NCI-H146 treated with DMSO at 0.1 percent for 48 hours (cell line): Measurements from ENCODE around the gene CTCFL.
A peak's percentile ranks its signal among the peaks of the same experiment; 100 is the strongest.

Source experiments
- DNase-seq: peaks from one replicate; lab custom pipeline; 2025; ENCODE audit not compliant: unreplicated experiment; lab: John Stamatoyannopoulos, UW

The CTCFL gene

GRCh38 chr20:57560554-57561355 lies 35.8 kb upstream of the CTCFL start, which contains the start of gene PCK1:
TSS of gene PCK1 (plus strand) at chr20:57561110. CDS start at chr20:57561412, 302 bp downstream.
- DNase-seq = peak; percentile 87

GRCh38 chr20:57559658-57560553 lies 35.0 kb upstream of the CTCFL start:
- DNase-seq = no peak

- DNase-seq = no peak
Measured at GRCh38 chr20:57559289-57559634, 34.3 kb upstream of the CTCFL start.

GRCh38 chr20:57558614-57559288 lies 33.8 kb upstream of the CTCFL start:
- no peak for DNase-seq

- no peak for DNase-seq
Measured at GRCh38 chr20:57557926-57558613, 33.1 kb upstream of the CTCFL start.

GRCh38 chr20:57556980-57557274 lies 32.0 kb upstream of the CTCFL start:
- no peak for DNase-seq

GRCh38 chr20:57555457-57556184 lies 30.7 kb upstream of the CTCFL start:
- DNase-seq = no peak

- peak; percentile 26 for DNase-seq
Measured at GRCh38 chr20:57553376-57554018, 28.6 kb upstream of the CTCFL start.

GRCh38 chr20:57552471-57552870 lies 27.5 kb upstream of the CTCFL start:
- DNase-seq = no peak

GRCh38 chr20:57548177-57549058 lies 23.5 kb upstream of the CTCFL start:
- no peak for DNase-seq

GRCh38 chr20:57546956-57547649 lies 22.2 kb upstream of the CTCFL start:
- DNase-seq = no peak

GRCh38 chr20:57545927-57546662 lies 21.2 kb upstream of the CTCFL start:
- DNase-seq = no peak

GRCh38 chr20:57544838-57545564 lies 20.1 kb upstream of the CTCFL start:
- no peak for DNase-seq

GRCh38 chr20:57543754-57544153 lies 18.8 kb upstream of the CTCFL start:
- DNase-seq = no peak

GRCh38 chr20:57540890-57541580 lies 16.1 kb upstream of the CTCFL start:
- no peak for DNase-seq

- no peak for DNase-seq
Measured at GRCh38 chr20:57539889-57540288, 14.9 kb upstream of the CTCFL start.
